Putamen (tissue), 1 donor: ENCODE data around the gene GPR89B.
"Not testable (repeated sequence)": the region's sequence is repeated elsewhere in the genome, so short reads cannot be mapped to it uniquely, and the experiment has no call there.

Source experiments
- DNase-seq: peaks from one replicate; pipeline ENCODE4 v3.0.0-alpha.2; 2016; ENCODE audit warnings: low spot score

GPR89B gene

DNA sequence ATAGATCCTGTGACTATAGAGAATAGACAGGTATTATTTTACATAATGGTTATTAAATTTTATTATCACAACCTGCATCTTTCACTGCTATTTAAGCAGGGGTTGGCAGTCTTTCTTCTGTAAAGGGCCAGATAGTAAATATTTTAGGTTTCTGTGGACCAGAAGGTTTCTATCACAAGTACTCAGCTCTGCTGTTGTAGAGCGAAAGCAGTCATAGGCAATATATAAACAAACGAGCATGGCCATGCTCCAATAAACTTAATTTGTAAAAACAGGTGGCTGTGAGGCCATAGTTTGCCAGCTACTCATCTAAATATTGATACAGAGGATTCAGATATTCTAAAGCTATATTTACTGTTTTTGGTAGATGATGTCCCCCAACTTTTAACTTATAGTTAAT lies 12.2 kb downstream of the GPR89B start:
- not testable (repeated sequence) for DNase-seq

DNA sequence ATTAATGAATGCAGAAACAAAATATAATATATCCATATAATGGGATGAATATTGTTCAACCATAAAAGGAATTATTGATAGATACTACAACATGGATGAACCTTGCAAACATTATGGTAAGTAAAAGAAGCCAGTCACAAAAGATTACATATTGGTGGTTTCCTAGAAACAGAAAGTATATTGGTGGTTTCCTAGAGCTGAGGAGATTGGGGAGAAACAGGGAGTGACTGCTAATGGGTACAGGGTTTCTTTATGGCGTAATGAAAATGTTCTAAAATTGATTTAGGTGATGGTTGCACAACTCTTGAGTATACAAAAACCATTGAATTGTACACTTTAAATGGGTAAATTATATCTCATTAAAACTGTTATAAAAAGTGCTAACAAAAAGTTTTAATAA lies 14.3 kb downstream of the GPR89B start:
- not testable (repeated sequence) for DNase-seq

DNA sequence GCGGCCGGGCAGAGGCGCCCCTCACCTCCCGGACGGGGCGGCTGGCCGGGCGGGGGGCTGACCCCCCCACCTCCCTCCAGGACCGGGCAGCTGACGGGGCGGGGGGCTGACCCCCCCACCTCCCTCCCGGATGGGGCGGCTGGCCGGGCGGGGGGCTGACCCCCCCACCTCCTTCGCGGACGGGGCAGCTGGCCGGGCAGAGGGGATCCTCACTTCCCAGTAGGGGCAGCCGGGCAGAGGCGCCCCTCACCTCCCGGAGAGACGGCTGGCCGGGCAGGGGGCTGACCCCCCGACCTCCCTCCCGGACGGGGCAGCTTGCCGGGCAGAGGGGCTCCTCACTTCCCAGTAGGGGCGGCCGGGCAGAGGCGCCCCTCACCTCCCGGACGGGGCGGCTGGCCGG lies 21.3 kb downstream of the GPR89B start:
- not testable (repeated sequence) for DNase-seq

DNA sequence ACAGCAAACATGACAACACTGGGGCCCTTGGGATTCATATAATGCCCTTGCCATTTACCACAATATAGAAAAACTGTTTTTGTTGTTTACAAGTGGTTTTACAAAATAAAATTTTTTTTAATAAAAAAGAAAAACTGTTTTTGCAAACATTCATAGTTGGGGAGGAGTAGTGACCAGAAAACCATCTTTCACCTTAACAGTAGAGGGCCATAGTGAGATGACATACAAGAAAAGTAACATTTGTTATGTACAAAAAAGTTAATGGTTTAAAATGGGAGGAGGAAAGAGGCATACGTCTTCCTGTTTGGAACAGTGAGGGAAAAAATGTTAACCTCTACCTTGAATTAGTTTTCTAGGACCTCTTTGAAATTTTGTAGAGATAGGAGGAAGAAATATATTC lies 30.7 kb downstream of the GPR89B start:
- DNase-seq, result not testable (repeated sequence)

DNA sequence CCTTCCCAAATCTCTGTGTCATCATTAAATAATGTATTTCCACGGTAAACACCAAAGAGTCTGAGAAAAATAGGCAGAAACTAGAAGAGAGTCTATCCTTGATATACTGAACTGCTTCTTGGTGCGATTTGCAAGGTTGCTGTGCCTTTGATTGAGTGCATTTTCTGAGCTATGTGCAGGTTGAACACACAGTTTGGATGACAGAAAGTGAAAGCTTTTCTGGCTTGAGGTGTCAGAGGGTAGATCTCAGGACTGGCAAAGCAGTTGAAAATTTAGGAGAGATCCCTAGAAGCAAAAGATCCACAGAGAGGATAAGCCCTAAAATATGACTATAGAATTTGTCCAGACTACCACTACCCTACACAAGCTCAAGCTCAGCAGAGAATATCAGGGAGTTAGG lies 31.5 kb downstream of the GPR89B start:
- DNase-seq, result not testable (repeated sequence)

DNA sequence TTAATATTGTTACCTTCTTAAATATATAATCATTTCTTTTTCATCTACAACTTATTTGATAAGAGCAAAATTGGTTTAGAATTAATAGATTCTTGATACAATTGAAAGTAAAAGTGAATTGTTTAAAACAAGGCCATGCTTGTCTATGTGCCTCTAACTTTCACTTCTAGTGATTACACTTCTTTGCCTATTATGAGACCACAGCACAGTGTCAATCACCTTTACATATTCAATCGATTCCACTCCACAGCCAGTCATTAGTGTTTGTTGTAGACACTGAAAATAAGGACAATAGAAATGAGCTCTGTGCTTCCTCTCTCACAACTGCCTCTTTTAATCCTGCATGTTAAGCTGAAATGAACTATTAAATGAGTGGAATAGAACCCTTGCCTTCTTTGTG lies 36.4 kb downstream of the GPR89B start:
- DNase-seq, result not testable (repeated sequence)

DNA sequence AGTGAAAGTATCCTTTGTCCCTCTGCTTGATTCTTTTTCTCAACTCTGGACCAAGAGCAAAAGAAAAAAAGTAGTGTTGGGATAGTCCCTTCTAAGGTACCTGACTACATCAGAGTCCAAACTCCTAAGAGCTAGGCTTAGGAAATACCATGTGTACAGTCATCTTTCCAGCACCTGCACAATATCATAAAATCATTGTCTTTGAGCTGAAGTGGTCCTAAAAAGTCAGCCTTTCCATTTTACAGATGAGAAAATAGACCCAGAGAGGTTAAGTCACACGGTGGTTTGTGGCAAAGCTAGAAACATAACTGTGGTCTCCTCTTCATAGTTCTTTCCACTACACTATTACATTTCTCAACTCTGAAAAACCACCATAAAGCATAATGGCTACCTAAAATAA lies 38.4 kb downstream of the GPR89B start:
- DNase-seq, result not testable (repeated sequence)

DNA sequence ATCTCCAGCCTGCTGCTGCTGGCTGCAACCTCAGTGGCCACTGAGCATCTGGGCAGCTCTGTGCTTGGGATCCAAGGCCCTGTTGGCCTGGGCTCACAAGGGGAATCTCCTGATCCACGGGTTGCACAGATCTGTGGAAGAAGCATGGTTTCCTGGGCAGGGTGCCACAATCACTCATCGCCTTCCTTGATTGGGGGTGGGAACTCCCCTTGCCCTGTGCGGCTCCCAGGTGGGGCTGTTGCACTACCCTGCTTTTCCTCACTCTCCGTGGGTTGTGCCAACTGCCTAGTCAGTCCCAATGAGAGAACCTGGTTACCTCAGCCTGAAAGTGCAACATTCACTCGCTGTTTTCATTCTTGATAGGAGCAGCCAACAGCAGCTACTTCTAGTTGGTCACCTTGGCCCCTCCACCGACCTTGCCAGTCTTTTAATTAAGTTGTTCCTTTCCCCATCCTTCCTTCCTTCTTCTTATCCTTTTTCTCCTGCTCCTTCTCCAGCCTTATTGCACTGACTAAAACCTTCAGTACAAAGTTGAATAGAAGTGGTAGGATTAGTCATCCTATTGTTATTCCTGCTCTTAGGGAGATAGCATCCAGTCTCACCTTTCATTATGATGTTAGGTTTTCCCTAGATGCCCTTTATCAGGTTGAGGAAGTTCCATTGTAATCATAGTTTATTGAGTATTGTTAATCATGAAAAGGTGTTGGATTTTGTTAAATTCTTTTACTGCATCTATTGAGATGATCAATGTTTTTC lies 50.9 kb downstream of the GPR89B start:
- DNase-seq, result not testable (repeated sequence)

DNA sequence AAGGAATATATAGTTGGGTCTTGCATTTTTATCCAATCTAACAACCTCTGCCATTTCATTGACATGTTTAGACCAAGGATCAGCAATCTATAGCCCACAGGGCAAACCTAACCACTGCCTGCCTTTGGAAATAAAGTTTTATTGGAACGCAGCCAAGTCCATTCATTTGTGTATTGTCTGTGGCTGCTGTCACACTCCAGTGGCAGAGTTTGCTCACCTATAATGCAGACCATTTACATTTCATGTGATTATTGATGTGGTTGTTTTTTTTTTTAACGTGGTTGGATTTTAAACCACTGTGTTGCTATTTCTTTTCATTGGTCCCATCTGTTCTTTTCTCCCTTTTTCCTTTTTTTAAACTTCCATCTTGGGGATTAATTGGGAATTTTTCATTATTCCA lies 57.2 kb downstream of the GPR89B start:
- DNase-seq, result not testable (repeated sequence)

- DNase-seq, result not testable (repeated sequence)
Observed at GRCh38 chr1:147987893-147988292, 59.7 kb downstream of the GPR89B start.

DNA sequence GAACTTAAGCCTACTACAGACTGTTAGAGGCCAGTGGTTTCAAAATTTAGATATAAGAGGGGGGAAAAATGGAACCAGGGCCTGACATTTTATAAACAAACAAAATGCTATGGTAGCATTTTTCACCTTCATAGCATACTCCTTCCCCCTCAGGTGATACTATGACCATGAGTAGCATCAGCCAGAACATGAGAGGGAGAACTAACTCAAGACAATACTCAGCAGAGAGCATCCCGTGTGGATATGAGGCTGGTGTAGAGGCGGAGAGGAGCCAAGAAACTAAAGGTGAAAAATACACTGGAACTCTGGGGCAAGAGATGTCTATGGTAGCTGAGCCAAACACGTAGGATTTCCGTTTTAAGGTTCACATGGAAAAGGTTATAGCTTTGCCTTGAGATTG lies 64.7 kb downstream of the GPR89B start:
- not testable (repeated sequence) for DNase-seq

DNA sequence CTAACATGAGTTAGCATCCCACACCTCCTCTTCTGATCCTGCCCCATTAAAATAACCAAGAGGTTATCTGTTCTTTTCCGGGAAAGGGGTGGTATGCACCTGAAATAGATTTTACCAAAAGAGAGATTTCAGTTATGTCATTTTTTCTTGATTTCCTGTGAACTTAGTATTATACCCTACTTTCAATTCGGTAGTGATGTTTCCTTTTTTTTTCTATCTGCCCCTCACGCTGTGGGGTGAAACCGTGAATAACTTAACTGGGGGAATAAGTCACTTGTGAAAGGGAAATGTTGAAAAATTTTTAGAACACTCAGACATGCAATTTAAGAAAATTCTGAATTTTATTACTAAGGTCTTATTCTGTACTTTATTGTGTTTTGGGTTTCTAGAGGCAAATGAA lies 65.2 kb downstream of the GPR89B start:
- DNase-seq, result not testable (repeated sequence)

DNA sequence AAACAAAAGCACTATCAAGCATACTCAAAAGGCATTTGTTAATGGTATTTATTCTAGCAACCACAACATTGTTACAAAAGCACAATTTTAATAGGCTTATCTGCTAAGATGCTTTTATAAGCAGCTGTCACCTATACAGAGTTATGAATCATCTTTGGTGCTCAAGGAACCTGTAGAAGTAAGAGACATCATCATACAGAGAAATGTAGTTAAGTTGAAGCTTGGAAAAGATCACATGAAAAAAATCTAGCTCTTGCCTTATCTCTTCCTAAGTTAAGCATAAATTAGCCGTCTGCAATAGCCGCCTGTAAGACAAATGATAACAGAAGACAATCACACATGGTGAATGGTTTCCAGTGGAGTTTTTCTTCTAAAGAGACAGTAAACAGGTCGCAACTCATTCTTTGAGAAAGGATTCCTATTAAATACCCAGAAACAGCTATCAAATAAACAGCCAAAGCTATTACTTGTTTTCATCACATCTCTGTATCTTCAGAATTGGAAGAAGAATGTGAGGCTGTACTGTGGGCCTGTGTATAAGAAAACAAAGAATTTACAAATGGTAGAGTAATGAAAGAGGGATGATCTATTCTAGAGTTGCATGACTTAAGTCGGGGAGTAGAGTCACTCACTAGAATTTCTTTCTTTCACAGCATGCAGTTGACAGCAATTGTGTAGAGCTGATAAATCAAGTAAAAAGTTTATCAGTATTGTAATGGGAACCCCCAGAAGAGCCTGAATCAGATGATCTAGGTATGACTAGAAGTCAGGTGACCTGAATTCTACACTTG lies 65.8 kb downstream of the GPR89B start:
- DNase-seq, result not testable (repeated sequence)

- DNase-seq, result not testable (repeated sequence)
Observed at GRCh38 chr1:147996088-147996487, 67.9 kb downstream of the GPR89B start.

DNA sequence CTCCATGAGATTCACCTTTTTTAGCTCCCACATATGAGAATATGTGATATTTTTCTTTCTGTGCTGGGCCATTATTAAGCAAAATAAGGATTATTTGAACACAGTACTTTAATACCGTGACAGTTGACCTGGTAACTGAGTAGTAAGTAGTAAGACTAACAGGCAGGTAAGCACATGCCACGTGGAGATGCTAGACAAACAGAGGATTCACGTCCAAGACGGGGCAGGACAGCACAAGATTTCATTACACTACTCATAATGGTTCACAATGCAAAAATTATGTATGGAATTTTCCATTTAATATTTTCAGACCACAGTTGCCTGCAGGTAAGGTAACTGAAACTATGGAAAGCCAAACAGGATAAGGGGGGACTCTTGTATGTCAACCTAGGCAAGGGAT lies 79.5 kb downstream of the GPR89B start:
- DNase-seq, result not testable (repeated sequence)

DNA sequence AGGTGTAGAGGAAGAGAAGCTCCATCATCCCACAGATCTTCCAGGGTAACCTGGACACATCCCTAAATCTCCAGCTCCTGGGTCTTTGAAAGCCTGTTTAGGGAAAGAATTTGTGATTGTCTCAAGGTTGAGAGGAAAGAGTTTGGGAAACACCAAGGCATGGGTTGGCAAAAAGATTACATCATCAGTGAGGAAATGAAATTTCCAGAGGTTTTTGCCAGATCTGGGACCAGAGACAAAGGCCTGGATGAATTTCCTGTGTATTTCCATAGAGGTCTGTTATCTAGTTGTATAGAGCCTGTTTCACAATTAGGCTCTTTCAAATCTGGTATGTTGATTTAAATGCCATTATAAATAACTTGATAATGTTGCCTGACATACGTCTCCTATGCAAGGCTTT lies 82.3 kb downstream of the GPR89B start:
- DNase-seq, result no peak

DNA sequence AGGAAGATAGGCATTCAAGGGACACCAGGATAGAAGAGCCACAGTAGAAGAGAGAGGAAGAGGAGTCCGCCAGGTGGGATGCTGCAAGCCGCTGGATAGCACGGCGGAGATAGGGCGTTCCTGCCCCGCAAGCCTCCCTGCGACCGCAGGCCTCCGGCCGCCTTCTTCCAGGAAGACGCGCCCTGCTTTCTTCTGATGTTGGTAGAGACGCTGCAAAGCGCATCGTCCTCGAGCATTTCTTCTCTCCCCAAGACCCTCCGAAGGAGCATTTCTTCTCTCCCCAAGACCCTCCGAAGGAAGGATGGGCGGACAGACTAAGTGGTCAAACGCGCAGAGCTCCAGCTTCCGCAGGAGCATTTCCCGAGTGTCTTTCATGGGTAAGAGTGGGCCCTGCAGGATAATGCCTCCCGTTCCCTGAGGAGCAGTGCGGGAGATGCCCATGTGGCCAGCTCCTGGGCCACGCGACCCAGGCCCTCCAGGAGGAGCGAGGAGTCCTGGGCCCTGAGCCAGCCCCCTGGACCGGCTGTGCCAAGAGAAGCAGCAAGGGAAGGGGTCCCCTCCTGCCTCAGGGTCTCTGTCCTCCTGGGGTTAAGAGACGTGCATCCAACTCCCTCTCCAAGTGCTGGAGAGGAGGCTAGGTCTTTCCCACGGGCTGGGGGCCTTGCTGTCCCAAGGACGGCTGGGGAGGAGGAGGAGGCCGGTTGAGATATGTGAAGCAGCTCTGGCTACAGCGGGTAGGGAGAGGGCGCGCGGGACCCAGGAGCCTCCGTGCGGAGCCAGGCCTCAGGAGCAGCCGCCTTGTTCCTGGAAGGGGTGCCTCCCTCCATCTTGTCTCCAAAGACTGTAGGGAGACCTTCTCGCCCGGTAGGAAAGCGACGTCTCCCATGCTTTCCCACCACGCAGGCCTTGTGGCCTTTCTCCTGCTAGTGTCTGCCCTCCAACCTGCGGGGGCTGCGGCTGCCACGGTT lies 85.2 kb downstream of the GPR89B start:
- not testable (repeated sequence) for DNase-seq

DNA sequence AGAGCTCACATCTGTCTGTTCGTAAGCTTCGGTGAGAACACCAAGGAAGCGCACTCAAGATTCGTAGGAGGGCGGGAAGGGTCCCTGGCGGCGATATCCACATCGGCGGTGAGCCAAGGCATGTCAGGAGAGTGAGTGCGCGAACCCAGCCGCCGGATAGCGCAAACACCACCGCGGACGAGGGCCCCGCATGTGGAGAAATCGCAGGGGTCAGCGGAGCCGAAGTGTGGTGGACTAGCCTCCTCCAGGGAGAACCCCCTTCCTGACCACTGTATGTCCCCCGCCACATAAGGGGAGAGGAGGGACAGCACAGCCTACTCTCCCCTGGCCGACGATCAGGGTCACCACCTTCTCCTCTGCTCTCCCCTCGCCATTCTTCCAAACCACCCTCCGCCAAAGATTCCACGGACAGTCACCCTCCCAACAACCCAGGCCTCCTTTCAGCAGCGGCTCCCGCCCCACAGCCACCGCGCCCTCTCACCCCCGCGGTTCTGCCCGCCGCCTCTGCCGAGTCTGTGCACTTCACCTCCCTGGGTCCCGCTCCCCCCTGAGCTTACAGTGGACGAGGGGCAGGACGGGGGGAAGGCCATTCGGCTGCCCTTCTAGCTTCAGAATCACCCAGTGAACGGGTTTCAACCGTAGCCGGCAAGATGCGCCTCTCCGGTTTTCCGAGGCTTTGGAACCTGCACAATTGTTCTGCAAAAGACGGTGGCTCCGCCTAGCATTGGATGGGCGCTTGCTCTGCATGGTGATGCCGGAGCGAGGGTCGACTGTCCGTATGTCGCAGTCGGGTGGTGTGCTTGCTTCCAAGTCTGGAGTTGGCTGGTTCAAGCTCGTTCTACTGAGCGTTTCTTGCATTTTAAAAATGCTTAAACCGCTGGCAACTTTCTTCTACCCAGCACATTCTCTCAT lies 86.3 kb downstream of the GPR89B start:
- DNase-seq, result not testable (repeated sequence)

- not testable (repeated sequence) for DNase-seq
Observed at GRCh38 chr1:148024918-148025317, 96.7 kb downstream of the GPR89B start.

DNA sequence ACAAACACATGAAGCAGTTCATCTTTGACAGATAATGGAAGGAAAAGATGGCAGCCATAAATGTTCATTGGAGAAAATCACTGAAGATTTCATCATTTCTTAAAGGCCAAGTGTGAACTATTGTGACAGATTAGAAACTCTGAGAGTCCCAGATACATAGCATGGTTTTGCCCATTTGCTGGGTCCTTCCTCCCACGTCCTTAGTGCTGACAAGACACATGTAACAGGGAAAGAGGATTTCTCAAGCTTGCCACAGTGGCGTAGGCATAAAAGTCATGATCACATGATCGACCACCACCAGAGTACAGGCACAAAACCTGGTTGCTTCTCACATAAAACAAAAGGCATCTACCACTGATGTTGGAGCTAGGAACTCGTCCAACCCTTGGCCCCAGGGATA lies 98.8 kb downstream of the GPR89B start:
- DNase-seq, result not testable (repeated sequence)

GRCh38 chr1:148032247-148032646 lies 104.0 kb downstream of the GPR89B start:
- DNase-seq, result not testable (repeated sequence)
